GM21619 (cell line): Measurements from ENCODE around the gene ZNF428.

Experiments
- ATAC-seq: cut with Tn5 transposase; IDR thresholded peaks from one replicate; pipeline ENCODE4 v1.9.1; 2021; ENCODE audit not compliant: unreplicated experiment

ZNF428 gene

GRCh38 chr19:43564800-43565199, 54.6 kb downstream of the ZNF428 start:
- ATAC-seq: no peak

- no peak for ATAC-seq
These were observed 55.5 kb downstream of the ZNF428 start for GRCh38 chr19:43563816-43564457.

GRCh38 chr19:43562698-43563241, 56.7 kb downstream of the ZNF428 start:
- peak; percentile 62 for ATAC-seq

- no peak for ATAC-seq
These were observed 57.2 kb downstream of the ZNF428 start for GRCh38 chr19:43562226-43562697.

- ATAC-seq: no peak
These were observed 58.1 kb downstream of the ZNF428 start for GRCh38 chr19:43561139-43561970.

- ATAC-seq: no peak
These were observed 58.7 kb downstream of the ZNF428 start for GRCh38 chr19:43560687-43561086.
